ENCODE results near the gene GORASP2. TPM values are rescaled to one million over a fixed set of nuclear protein-coding genes. Genes with fewer than 3 reads are reported as not detected.

GORASP2 gene
- total RNA-seq, 1 donor from 2014 or later: 94.7 TPM

GRCh38 chr2:170886386-170886785 is 42.7 kb upstream of the GORASP2 start:
- no peak overlapping the region for H3K27ac Mint-ChIP-seq (ENCODE audit: unreplicated experiment)
- no peaks in the 10 kb centered on the region for H3K9me3 Mint-ChIP-seq (ENCODE audit: unreplicated experiment)
- H3K27me3 Mint-ChIP-seq (ENCODE audit: unreplicated experiment): peaks cover 34% of the 10 kb centered on the region
- H3K36me3 Mint-ChIP-seq (ENCODE audit: unreplicated experiment): no peaks in the 10 kb centered on the region
- peaks cover 4% of the 10 kb centered on the region for H3K4me1 Mint-ChIP-seq (ENCODE audit: unreplicated experiment)
- H3K4me3 Mint-ChIP-seq (ENCODE audit: unreplicated experiment): no peak overlapping the region
- no peak for TF ChIP-seq CTCF (IDR thresholded peaks at IDR 0.05)
- no peak for DNase-seq (ENCODE audit: extremely low spot score, unreplicated experiment)

- no peaks in the 10 kb centered on the region for H3K9me3 Mint-ChIP-seq (ENCODE audit: unreplicated experiment)
- peaks cover 26% of the 10 kb centered on the region for H3K27me3 Mint-ChIP-seq (ENCODE audit: unreplicated experiment)
- no peak for TF ChIP-seq CTCF (IDR thresholded peaks at IDR 0.05)
- peaks cover 4% of the 10 kb centered on the region for H3K4me1 Mint-ChIP-seq (ENCODE audit: unreplicated experiment)
- H3K27ac Mint-ChIP-seq (ENCODE audit: unreplicated experiment): no peak overlapping the region
- no peak for DNase-seq (ENCODE audit: extremely low spot score, unreplicated experiment)
- no peak overlapping the region for H3K4me3 Mint-ChIP-seq (ENCODE audit: unreplicated experiment)
- H3K36me3 Mint-ChIP-seq (ENCODE audit: unreplicated experiment): no peaks in the 10 kb centered on the region
These were observed 41.6 kb upstream of the GORASP2 start for GRCh38 chr2:170887496-170887895.

- Mint-ChIP-seq H3K27ac (ENCODE audit: unreplicated experiment) (no peak overlapping the region), H3K4me1 (ENCODE audit: unreplicated experiment) (peaks cover 4% of the 10 kb centered on the region), H3K4me3 (ENCODE audit: unreplicated experiment) (no peak overlapping the region), H3K36me3 (ENCODE audit: unreplicated experiment) (no peaks in the 10 kb centered on the region), H3K27me3 (ENCODE audit: unreplicated experiment) (peaks cover 25% of the 10 kb centered on the region), H3K9me3 (ENCODE audit: unreplicated experiment) (no peaks in the 10 kb centered on the region)
- TF ChIP-seq CTCF (IDR thresholded peaks at IDR 0.05): no peak
- no peak for DNase-seq (ENCODE audit: extremely low spot score, unreplicated experiment)
These were observed 41.2 kb upstream of the GORASP2 start for GRCh38 chr2:170887896-170888295.

- Mint-ChIP-seq H3K4me1 (ENCODE audit: unreplicated experiment) (no peaks in the 10 kb centered on the region), H3K9me3 (ENCODE audit: unreplicated experiment) (no peaks in the 10 kb centered on the region), H3K27me3 (ENCODE audit: unreplicated experiment) (peaks cover 34% of the 10 kb centered on the region), H3K27ac (ENCODE audit: unreplicated experiment) (no peak overlapping the region), H3K4me3 (ENCODE audit: unreplicated experiment) (no peak overlapping the region), H3K36me3 (ENCODE audit: unreplicated experiment) (no peaks in the 10 kb centered on the region)
- DNase-seq (ENCODE audit: extremely low spot score, unreplicated experiment): no peak
- TF ChIP-seq CTCF (IDR thresholded peaks at IDR 0.05): no peak
These were observed 37.2 kb upstream of the GORASP2 start for GRCh38 chr2:170891893-170892292.

GRCh38 chr2:170892391-170892951 is 36.6 kb upstream of the GORASP2 start:
- H3K27ac Mint-ChIP-seq (ENCODE audit: unreplicated experiment): no peak overlapping the region
- DNase-seq (ENCODE audit: extremely low spot score, unreplicated experiment): no peak
- TF ChIP-seq CTCF (IDR thresholded peaks at IDR 0.05): no peak
- H3K9me3 Mint-ChIP-seq (ENCODE audit: unreplicated experiment): no peaks in the 10 kb centered on the region
- no peak overlapping the region for H3K4me3 Mint-ChIP-seq (ENCODE audit: unreplicated experiment)
- no peaks in the 10 kb centered on the region for H3K4me1 Mint-ChIP-seq (ENCODE audit: unreplicated experiment)
- peaks cover 38% of the 10 kb centered on the region for H3K27me3 Mint-ChIP-seq (ENCODE audit: unreplicated experiment)
- no peaks in the 10 kb centered on the region for H3K36me3 Mint-ChIP-seq (ENCODE audit: unreplicated experiment)

All from osteocyte (in vitro differentiated cells).